Lower leg skin (tissue), 4 donors: ENCODE results near the gene IST1. TPM values are rescaled to one million over a fixed set of nuclear protein-coding genes. Genes with fewer than 3 reads are reported as not detected.
"Not testable (repeated sequence)": the region's sequence is repeated elsewhere in the genome, so short reads cannot be mapped to it uniquely, and the experiment has no call there.

Experiments
- DNase-seq, 2 donors: peaks; one replicate each; pipeline ENCODE4 v3.0.0-alpha.2; 2019; ENCODE audit warnings: low spot score in 2 of 2
- H3K4me3 ChIP-seq: fragments of 200-600 bp; sonication (generic); 2 replicates; pipeline ENCODE4 v1.5.1; 2017; ENCODE audit warnings: mild to moderate bottlenecking, low read depth; ENCODE audit not compliant: poor library complexity, severe bottlenecking
- POLR2A ChIP-seq, 2 donors: fragments of 450-650 bp; IDR thresholded peaks; one replicate each; pipeline ENCODE4 v1.6.1; 2016 to 2017; ENCODE audit warnings: antibody characterized with exemption in 2 of 2, mild to moderate bottlenecking in 1 of 2, moderate library complexity in 1 of 2
- WGBS, 2 donors: methylation state at CpG; one replicate each; pipeline ENCODE4 v1.1.5; 2018; 5-methylcytosine and 5-hydroxymethylcytosine counted together
- intact Hi-C: fragments of 100-400 bp; cut with DNase I; formaldehyde crosslinking; loops from one replicate; pipeline ENCODE4 v1.15.0; 2023; ENCODE audit warnings: low total_unique reads
- total RNA-seq, 4 donors: library from RNA; depleted of rRNA; stranded (reverse); fragments of >200 nt; gene quantifications; one replicate each; pipeline ENCODE4 v1.1.0, GENCODE V29; 2016
- TF ChIP-seq, protein P1 (sequence below), 3 donors: fragments of 450-650 bp; IDR thresholded peaks; one replicate each; pipeline ENCODE4 v1.5.1; 2016; ENCODE audit warnings: antibody characterized with exemption in 3 of 3, mild to moderate bottlenecking in 3 of 3, moderate library complexity in 2 of 3

The IST1 gene
- total RNA-seq, 4 donors from 2014 or later = 153 to 227 (median 197) TPM

DNA sequence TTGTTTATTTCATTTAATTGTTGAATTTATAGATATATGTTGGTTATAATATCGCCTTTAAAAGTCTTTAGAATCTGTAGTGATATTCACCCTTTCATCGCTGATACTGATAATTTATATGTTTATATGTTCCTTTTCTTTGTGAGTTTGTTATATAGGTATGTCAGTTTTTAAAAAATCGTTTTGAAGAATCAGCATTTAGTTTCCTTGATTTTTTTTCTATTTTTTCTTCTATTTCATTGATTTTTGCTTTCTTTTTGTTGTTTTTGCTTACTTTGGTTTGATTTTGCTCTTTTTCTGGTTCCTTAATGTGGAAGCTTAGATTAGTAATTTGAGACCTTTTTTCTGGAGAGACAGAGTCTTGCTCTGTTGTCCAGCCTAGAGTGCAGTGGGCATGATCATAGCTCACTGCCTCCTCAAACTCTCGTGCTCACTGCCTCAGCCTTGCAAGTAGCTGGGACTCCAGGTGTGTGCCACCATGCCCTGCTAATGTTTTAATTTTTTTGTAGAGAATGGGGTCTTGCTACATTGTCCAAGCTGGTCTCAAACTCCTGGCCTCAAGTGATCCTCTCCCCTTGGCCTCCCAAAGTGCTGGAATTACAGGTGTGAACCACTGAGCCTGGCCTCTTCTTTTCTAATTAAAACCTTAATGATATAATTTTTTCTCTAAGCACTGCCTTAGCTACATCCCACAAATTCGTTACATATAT lies 7.5 kb downstream of the IST1 start:
- no peak overlapping the region for H3K4me3 ChIP-seq
- intact Hi-C loops = no loop called here
- WGBS, 2 donors = 85 to 88% methylated on average over 5 of the region's 5 CpGs
- DNase-seq = no peak
- TF ChIP-seq, protein P1, sequence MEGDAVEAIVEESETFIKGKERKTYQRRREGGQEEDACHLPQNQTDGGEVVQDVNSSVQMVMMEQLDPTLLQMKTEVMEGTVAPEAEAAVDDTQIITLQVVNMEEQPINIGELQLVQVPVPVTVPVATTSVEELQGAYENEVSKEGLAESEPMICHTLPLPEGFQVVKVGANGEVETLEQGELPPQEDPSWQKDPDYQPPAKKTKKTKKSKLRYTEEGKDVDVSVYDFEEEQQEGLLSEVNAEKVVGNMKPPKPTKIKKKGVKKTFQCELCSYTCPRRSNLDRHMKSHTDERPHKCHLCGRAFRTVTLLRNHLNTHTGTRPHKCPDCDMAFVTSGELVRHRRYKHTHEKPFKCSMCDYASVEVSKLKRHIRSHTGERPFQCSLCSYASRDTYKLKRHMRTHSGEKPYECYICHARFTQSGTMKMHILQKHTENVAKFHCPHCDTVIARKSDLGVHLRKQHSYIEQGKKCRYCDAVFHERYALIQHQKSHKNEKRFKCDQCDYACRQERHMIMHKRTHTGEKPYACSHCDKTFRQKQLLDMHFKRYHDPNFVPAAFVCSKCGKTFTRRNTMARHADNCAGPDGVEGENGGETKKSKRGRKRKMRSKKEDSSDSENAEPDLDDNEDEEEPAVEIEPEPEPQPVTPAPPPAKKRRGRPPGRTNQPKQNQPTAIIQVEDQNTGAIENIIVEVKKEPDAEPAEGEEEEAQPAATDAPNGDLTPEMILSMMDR (IDR thresholded peaks at IDR 0.05) = no peak
- no peak for TF ChIP-seq POLR2A (IDR thresholded peaks at IDR 0.05)

DNA sequence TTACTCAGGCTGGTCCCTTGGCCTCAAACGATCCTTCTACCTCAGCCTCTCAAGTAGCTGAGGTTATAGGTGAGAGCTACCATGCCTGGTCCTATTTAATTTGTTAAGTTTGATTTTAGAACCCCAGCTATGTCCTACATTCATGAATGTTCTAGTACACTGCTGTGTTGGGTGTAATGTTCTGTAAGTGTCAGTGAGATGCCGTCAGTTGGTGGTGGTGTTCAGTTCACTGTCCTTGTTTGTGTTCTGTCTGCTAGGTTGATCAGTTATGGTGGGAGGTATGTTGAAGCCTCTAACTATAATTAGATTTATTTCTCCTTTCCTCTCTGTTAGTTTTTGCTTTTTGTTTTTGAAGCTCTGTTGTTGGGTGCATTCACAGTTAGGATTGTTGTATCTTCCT lies 8.3 kb downstream of the IST1 start:
- DNase-seq = no peak
- no peak for TF ChIP-seq POLR2A (IDR thresholded peaks at IDR 0.05)
- TF ChIP-seq, protein P1 (IDR thresholded peaks at IDR 0.05) = no peak
- intact Hi-C loops = no loop called here
- WGBS, 2 donors = 73 to 96% methylated on average over 2 of the region's 2 CpGs
- no peak overlapping the region for H3K4me3 ChIP-seq

DNA sequence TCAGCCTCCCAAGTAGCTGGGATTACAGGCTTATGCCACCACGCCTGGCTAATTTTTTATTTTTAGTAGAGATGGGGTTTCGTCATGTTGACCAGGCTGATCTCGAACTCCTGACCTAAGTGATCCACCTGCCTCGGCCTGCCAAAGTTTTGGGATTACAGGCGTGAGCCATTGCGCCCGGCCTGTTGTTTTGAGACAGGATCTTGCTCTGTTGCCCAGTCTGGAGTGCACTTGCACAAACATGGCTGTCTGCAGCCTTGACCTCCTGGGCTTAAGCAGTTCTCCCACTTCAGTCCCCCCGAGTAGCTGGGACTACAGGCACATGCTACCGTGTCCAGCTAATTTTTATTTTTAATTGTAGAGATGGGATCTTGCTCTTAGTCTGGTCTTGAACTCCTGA lies 8.9 kb downstream of the IST1 start:
- H3K4me3 ChIP-seq = no peak overlapping the region
- intact Hi-C loops = no loop called here
- peak in 1 of 2 donors; percentile 61 for DNase-seq
- 85 to 88% methylated on average over 9 of the region's 9 CpGs for WGBS, 2 donors
- no peak for TF ChIP-seq POLR2A (IDR thresholded peaks at IDR 0.05)
- TF ChIP-seq, protein P1 (IDR thresholded peaks at IDR 0.05) = no peak

DNA sequence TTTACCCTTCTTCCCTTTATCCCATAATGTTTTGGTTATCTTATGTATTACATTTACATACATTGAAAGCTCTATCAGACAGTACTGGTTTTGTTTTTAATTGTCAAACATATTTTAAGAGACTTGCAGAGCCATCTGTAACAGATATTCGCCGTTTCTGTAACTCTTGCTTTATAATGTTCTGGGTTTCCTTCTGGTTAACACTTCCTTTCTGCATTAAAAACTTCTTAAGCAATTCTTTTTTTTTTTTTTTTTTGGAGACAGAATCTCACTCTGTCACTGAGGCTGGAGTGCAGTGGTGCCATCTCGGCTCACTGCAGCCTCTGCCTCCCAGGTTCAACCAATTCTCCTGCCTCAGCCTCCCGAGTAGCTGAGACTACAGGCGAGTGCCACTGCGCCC lies 10.4 kb downstream of the IST1 start:
- H3K4me3 ChIP-seq, DNase-seq, intact Hi-C loops: not testable (repeated sequence)
- 60 to 82% methylated on average over 6 of the region's 6 CpGs for WGBS, 2 donors

DNA sequence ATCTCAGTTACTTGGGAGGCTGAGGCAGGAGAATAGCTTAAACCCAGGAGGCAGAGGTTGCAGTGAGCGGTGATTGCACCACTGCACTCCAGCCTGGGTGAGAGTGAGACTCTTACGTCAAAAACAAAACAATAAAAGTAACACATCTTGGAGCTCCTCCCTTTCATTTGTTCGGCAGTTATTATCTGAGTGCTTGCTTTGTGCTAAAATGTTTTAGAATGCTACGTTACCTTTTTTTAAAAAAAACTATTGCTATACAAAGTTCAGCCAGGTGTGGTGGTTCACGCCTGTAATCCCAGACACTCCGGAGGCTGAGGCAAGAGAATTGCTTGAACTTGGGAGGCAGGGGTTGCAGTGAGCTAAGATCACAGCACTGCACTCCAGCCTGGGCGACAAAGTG lies 15.8 kb downstream of the IST1 start:
- no peak for DNase-seq
- no peak overlapping the region for H3K4me3 ChIP-seq
- 88 to 90% methylated on average over 7 of the region's 7 CpGs for WGBS, 2 donors
- intact Hi-C loops = no loop called here
- TF ChIP-seq POLR2A (IDR thresholded peaks at IDR 0.05) = no peak
- TF ChIP-seq, protein P1 (IDR thresholded peaks at IDR 0.05) = no peak

DNA sequence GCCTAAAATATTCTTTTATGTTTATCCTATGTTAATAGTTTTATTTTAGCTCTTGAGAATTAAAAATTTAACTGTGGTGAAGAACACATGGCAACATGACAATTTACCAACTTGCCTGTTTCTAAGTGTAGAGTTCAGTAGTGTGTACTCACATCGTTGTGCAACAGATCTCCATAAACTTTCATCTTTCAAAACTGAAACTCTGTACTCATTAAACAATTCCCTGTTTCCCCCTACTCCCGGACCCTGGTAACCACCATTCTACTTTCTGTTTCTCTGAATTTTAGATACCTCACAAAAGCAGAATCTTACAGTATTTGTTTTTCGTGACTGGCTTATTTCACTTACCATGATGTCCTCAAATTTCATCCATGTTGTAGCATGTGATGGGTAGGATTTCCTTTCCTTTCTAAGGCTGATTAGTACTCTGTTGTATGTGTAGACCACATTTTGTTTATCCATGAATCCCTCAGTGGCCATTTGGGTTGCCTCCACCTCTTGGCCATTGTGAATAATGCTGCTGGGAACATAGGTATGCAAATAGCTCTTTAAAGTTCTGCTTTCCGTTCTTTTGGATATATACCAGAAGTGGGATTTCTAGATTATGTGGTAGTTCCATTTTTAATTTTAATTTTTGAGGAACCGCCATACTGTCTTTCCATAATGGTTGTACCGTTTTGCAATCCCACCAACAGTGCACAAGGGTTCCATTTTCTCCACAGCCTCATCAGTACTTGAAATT lies 17.4 kb downstream of the IST1 start:
- no peak for DNase-seq
- intact Hi-C loops = no loop called here
- TF ChIP-seq POLR2A (IDR thresholded peaks at IDR 0.05) = no peak
- TF ChIP-seq, protein P1 (IDR thresholded peaks at IDR 0.05) = no peak
- WGBS, 2 donors = 88 to 89% methylated on average over 6 of the region's 6 CpGs
- no peak overlapping the region for H3K4me3 ChIP-seq
